ENCODE measurements around the gene CDAN1. TPM values are rescaled to one million over a fixed set of nuclear protein-coding genes. Genes with fewer than 3 reads are reported as not detected.

Gene CDAN1
- total and polyA plus RNA-seq, 2 of the 8 experiments (the other 6 are each of a cell fraction or from before 2014, with no cell fraction given) = 4.5 to 18.6 TPM

DNA sequence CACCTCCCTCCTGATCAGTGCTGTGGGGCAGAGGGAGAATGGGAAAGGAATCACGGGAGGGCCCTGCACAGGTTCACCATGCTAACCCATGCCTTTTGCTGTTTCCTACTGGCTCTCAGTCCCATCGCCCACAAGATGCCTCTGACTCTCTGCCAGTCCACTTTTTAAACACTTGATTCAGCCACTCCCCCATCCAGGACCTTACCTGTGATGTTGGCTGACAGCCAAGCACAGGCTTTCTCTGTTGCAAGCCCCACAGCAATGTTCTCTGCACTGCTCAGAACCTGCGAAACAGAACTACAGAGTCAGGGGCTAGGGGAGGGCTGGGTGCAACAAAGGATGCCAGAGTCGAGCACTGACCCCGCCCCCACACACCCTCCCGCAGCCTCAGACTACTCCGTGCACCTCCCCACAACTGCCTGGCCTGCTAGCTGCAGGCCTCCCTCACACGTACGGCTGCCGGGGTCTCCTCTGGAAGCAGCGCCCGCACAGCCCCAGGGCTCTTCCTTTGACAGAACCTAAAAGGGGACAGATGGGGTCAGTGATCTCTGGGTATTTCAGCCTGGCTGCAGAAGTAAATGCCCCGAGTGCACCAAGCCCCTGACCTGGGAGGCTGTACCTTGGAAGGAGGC is 9.1 kb downstream of the CDAN1 start:
- Histone ChIP-seq H3K4me2 (ENCODE audit: insufficient read depth in 1 of 2, low read depth in 2 of 2, low read length in 2 of 2) (no peak overlapping the region), H3K9me3 (ENCODE audit: insufficient read depth in 2 of 2, low read depth in 1 of 2, low read length in 1 of 2) (no peaks in the 10 kb centered on the region), H3K14ac (ENCODE audit: insufficient read length) (no peak overlapping the region), H3K4ac (replicated peaks; ENCODE audit: insufficient read length, low read depth, low read length) (no peak overlapping the region), H3K4me1 (replicated peaks in 1 of 4; ENCODE audit: control insufficient read depth in 3 of 4, insufficient read depth in 4 of 4, low read length in 3 of 4) (peaks cover 0 to 10% (median 7%) of the 10 kb centered on the region in 4 experiments; a peak in 5 of 7 replicates), H3K79me2 (ENCODE audit: control insufficient read depth in 1 of 2, insufficient read depth in 2 of 2, low read length in 2 of 2) (no peaks in the 10 kb centered on the region), H2AK5ac (ENCODE audit: low read depth, low read length) (no peak overlapping the region), H3K18ac (ENCODE audit: extremely low read depth, low read length) (no peak overlapping the region), H3K27me3 (replicated peaks in 1 of 4; ENCODE audit: control insufficient read depth in 3 of 4, extremely low read depth in 1 of 4, insufficient read depth in 3 of 4, low read length in 3 of 4) (no peaks in the 10 kb centered on the region), H2BK20ac (ENCODE audit: low read length) (no peak overlapping the region), H4K20me1 (replicated peaks in 1 of 2; ENCODE audit: control insufficient read depth in 1 of 2, insufficient read depth in 2 of 2, low read length in 2 of 2) (peaks cover 6 to 7% of the 10 kb centered on the region in 2 experiments), H4K8ac (ENCODE audit: extremely low read depth, insufficient read depth, low read length) (no peak overlapping the region), H4K91ac (replicated peaks; ENCODE audit: insufficient read length, low read length) (no peak overlapping the region), H2AFZ (ENCODE audit: low read length) (no peak overlapping the region), H3K27ac (ENCODE audit: low read depth, low read length) (no peak overlapping the region), H3K79me1 (ENCODE audit: low read depth, low read length) (no peaks in the 10 kb centered on the region; the same call in 1 of the 2 replicates), H2BK120ac (replicated peaks; ENCODE audit: low read depth, low read length) (no peak overlapping the region), H3K23ac (ENCODE audit: insufficient read length) (no peak overlapping the region), H2BK15ac (ENCODE audit: low read length) (no peak overlapping the region), H3K9ac (replicated peaks in 1 of 4; ENCODE audit: extremely low read depth in 1 of 4, low read depth in 3 of 4, low read length in 3 of 4) (no peak overlapping the region), H3K56ac (replicated peaks; ENCODE audit: insufficient read length, low read depth, low read length) (no peak overlapping the region), H3K4me3 (ENCODE audit: extremely low read depth in 1 of 4, insufficient read depth in 2 of 4, low read depth in 3 of 4, low read length in 4 of 4) (no peak overlapping the region), H3K36me3 (ENCODE audit: control insufficient read depth in 2 of 4, insufficient read depth in 4 of 4, low read length in 3 of 4) (peaks cover 12 to 66% (median 32%) of the 10 kb centered on the region in 4 experiments), H2BK5ac (ENCODE audit: low read depth, low read length) (peak overlapping the region; percentile 52), H3K23me2 (ENCODE audit: low read depth, low read length) (0 out of 2 replicates have a peak, but pooled peaks cover 2% of the 10 kb centered on the region), H2BK12ac (ENCODE audit: low read depth, low read length) (no peak overlapping the region), H4K5ac (ENCODE audit: insufficient read length, low read depth, low read length) (no peak overlapping the region)
- ChIA-PET POLR2A (ENCODE audit: partially characterized antibody) (no interaction called here), CTCF (ENCODE audit: partially characterized antibody) (no interaction called here)
- DNase-seq (ENCODE audit: low read depth in 1 of 2, low spot score in 2 of 2) = peak in 1 of 2 experiments; percentile 45
- 90% methylated on average over 13 of the region's 13 CpGs; no CpG with 5 or more reads in 1 of the 2 experiments for WGBS, 2 experiments (ENCODE audit: extremely low coverage in 1 of 2, insufficient coverage in 1 of 2, insufficient read length in 1 of 2, insufficient replicate concordance in 2 of 2, low coverage in 1 of 2, low lambda C conversion rate in 2 of 2, missing lambda C conversion rate in 1 of 2)
- TF ChIP-seq SIN3A (conservative IDR thresholded peaks at IDR 0.05 in 1 of 2, IDR thresholded peaks at IDR 0.05 in 1 of 2; ENCODE audit: low read depth in 1 of 2, low read length in 2 of 2) (no peak), ATF2 (IDR thresholded peaks at IDR 0.05; ENCODE audit: low read length) (no peak)
- FAIRE-seq = no peak
